Left colon (tissue), 2 donors: ENCODE results near the gene LZTR1. TPM values are rescaled to one million over a fixed set of nuclear protein-coding genes. Genes with fewer than 3 reads are reported as not detected.
"Not testable (repeated sequence)": the region's sequence is repeated elsewhere in the genome, so short reads cannot be mapped to it uniquely, and the experiment has no call there.

Experiments
- ATAC-seq: fragments of 200-7000 bp; cut with Tn5 transposase; one replicate; pipeline ENCODE4 v1.9.1; 2020; ENCODE audit warnings: mild to moderate bottlenecking, moderate library complexity
- DNase-seq, 2 donors: peaks; one replicate each; pipeline ENCODE4 v3.0.0-alpha.2; 2020
- intact Hi-C, 2 donors: fragments of 100-400 bp; cut with DNase I in 1 of 2; cut with micrococcal nuclease in 1 of 2; formaldehyde crosslinking; loops; one replicate each; pipeline versions ENCODE4 v1.11.2 to v1.14.0; 2022; cut with DNase I, micrococcal nuclease
- microRNA-seq, 2 donors: library from miRNA; unstranded; fragments of <30 nt; microRNA quantifications; one replicate each; pipeline versions ENCODE4 v1.1.0 to v1.2.0, GENCODE V29; 2020
- total RNA-seq, 2 donors: library from RNA; stranded (reverse); fragmentation: NEBNext Ultra II Directional; extraction: Animal tissue kit (Norgen Biotek cat#: 25700); gene quantifications; one replicate each; pipeline ENCODE4 v1.2.1, GENCODE V29; 2021
- donor health status: DM: no; HTN: no; CAD: no.
- donor health status: DM: yes; HTN: yes; CAD: no.

Gene LZTR1
- total RNA-seq, 2 donors from 2014 or later, result 49.9 to 50.4 TPM

DNA sequence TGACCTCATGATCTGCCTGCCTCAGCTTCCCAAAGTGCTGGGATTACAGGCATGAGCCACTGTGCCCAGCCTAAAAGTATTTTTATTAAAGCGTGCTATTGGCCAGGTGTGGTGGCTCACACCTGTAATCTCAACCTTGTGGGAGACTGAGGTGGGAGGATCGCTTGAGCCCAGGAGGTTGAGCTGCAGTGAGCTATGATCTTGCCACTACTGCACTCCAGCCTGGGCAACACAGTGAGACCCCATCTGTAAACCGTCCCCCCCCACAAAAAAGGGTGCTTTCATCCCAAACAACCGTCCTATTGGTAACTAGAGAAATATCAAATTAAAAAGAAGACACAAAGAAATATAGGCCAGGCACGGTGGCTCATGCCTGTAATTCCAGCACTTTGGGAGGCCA is 57.1 kb downstream of the LZTR1 start:
- intact Hi-C loops, ATAC-seq, DNase-seq: not testable (repeated sequence)

DNA sequence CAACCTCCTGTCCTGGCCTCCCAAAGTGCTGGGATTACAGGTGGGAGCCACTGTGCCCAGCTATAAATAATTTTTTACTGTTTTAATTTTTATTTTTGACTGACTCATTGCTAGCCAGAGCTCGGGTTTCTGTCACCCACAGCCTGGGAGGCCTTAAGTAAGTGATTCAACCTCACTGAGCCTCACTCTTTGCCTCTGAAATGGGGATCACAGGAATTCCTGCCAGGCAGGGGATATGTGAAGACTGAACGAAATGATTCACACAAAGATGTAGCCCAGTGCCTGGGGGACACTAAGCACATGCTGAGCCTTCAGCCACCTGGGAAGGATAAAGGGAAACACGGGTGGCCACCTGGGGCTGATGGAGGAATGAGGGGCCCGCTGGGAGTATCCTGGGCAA is 59.8 kb downstream of the LZTR1 start:
- ATAC-seq (no peak), DNase-seq (no peak)
- intact Hi-C loops, result no loop called here

DNA sequence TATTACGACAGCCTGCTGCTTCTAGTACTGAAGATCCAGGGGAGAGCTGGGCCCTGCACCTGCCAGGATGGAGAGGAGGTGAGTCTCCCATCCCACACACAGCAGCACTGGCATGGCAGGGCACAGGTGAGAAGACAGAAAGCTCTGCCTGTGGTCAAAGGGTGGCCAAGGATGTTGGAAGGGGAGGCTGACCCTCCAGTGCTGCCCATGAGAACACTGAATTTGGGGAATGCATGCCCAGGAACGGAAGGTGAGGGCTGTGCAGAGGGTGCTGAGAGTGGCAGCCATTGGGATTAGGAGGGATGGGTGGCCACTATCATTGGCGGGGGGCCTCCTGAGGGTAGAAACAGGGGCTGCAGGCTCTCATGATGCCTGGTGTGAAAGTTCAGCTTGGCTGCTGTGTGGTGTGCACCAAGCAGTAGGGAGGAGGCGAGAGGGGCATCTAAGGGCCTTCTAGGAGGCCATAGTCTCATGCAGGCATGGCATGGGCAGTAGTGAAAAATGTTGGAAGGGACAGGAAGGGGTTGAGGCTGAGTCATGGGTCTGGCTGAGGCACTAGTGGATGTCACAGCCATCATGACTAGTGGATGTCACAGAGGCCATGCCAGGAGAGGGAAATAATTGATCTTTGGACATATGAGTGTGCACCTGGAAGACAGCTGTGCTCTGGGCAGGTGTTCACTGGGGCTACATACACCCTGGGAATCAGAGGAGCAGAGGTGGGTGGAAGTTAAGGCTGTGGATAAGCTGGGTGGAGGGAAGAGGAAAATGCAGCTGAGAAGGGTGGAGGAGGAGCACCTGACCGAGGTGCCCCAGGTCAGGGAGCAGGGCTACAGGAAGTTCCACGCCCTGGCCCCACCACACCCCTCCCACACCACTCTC is 61.1 kb downstream of the LZTR1 start:
- peak; percentile 35 to 48 for DNase-seq
- intact Hi-C loops, result no loop called here
- ATAC-seq, result peak; percentile 76

DNA sequence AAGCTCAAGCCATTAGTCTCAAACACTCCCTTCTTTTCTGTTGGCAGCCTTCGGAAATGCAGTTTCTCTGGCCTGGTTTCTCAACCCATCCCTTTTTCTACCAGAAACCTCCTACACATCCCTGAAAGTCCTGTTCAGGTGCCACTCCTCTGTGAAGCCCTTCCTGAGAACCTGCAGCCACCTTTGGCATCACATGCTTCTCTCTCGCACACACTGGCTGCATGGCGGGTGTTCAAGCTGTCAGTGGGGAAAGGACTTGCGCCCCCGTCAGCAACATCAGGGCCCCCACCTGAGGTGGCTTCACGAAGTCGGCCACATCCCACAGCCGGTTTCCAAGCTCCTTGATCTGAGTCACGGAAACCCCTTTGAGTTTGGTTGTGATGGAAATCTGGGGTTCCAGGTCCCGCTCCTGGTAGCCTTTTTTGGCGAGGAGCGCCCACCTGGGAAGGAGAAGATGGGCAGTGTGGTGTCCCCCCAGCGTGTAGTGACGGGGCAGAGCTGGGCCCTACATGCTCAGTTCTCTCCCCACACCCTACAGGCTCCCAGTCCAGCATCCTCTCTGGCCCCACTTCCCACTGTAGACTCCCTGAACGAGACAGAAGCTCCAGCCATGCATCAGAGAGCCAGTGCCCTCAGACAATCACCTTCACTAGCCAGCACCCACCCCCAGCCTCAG is 61.9 kb downstream of the LZTR1 start:
- intact Hi-C loops, result no loop called here
- DNase-seq (no peak), ATAC-seq (no peak)

DNA sequence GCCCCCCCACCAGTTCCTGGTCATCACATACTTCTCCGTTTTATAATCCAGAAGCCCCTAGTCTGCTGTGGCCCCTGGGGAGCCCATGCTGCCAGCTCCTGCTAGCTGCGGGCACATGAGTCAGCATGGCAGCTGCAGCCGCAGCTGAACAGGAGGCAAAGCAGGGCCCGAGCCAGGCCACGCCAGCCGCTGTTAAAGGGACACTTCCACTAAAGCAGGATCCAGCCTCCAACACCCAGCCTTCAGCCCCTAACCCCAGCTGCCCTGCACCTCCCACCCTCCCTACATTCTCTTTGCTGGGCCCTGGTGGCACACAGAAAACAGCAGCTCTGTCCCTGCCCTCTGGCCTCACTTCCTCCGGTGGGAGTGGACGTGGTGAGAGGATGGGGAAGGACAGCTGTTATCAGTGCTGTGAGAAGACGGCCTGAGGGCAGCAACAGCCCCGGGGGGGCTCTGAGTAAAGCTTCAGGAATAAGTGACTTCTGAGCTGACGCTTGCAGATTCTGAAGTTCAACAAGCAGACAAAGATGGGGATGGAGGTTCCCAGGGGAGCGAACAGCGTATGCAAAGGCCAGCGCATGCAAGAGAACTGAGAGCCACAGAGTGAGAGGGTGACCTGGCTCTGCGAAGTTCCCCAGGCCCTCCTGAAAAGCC is 63.0 kb downstream of the LZTR1 start:
- DNase-seq (no peak), ATAC-seq (peak; percentile 28)
- intact Hi-C loops, result no loop called here

DNA sequence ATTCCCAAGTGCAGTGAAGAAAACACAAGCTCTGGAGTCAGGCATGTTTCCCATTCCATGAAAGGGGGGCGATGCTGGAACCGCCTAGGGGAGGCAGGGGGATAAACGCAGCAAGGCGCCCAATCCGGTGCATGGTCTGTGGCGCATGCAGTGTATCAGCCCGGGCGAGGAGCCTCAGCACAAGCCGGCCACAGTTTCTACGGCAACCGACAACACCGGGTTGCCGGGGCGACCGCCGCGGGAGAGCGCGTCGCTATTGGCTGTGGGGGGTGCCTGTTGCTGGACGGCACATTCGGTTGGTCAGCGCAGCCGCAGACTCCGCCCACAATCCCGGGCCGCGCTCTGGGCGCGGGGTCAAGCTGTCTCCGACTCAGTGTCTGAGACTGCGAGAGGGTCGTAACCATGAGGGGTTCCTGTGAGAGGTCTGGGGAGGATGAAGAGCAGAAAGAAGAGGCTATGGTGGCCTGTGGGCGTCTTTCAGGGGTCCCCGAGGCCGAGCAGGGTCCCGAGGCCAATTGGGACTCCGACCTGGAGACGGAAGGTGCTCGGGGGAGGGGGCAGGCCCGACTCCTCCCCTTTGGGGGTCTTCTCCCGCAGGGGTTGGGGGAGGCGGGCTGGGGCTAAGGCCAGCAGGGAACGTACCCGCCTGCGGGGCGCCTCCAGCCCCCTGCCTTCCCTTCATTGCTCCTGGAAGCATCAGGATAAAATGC is 63.6 kb downstream of the LZTR1 start, which contains the start of gene LRRC74B:
TSS of gene LRRC74B (plus strand) at position 362 of the 710 bp plus-strand sequence. CDS start at position 403, 41 bp downstream.
- DNase-seq, result peak; percentile 86 to 88

DNA sequence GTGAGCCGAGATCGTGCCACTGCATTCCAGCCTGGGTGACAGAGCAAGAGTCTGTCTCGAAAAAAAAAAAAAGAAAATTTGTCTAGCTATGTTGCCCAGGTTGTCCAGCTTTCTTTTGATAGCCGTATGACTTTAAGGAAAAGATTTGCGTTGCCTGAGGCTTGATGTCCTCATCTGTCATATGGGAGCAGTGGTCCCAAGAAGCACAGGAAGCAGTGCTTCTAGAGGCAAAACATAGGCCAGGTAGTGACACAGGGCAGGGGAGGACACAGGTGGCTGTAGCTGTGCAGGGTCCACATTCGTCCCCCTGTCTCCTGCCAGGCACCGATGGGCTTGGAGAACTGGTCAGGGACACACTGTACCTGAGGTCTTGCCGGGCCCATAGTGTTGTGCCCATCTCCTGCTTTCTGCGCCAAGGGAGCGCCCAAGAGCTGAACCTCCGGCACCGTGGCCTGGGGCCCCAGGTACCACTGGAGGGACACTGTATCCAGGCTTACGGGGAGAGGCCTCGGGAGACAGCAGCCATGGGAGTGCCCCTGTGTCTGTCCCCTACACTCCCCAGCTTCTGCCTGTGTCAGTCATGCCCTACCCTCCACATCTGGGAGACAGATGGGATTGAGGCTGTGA is 65.1 kb downstream of the LZTR1 start:
- intact Hi-C loops, result no loop called here
- no peak for DNase-seq
- no peak for ATAC-seq

More for the DNA sequence above, 63.6 kb downstream of the LZTR1 start, which contains the start of gene LRRC74B:
- peak; percentile 94 for ATAC-seq
- intact Hi-C loops, result no loop called here

DNA sequence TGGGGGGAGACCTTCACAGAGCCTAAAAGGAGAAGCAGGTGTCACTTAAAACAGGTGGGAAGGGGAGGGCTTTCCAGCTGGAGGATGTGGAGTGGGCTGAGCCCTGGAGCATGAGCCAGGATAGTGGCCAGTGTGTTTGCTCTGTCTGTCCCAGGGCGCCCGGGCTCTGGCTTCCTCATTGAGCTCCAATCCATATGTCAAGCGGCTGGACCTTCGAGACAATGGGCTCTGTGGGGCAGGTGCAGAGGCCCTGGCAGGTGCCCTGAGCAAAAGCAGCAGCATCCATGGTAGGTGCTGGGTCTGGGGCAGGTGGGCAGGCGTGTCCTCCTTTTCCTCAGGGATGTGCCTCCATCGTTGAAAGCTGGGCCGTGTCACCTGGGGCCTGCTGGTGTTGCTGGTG is 65.6 kb downstream of the LZTR1 start:
- intact Hi-C loops, result no loop called here
- DNase-seq, result no peak
- ATAC-seq, result no peak

DNA sequence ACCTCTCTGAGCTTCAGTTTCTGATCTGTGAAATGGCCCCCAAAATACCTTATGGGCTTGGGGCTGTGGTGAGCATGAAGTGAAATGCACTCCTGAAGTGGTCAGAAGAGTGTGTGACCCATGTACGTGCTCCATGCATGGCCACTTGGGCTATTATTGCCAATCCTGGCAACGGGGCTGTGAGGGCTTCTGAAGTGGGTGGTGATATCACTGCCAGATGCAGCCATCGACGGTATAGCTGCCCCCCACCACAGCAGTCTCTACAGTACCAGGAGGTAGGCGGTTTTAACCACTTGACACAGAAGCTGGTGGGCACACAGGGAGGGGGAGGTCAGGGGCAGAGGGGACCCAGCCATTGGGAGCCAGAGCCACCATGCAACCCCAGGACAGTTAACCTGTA is 66.4 kb downstream of the LZTR1 start:
- ATAC-seq, intact Hi-C loops, DNase-seq: not testable (repeated sequence)

Small RNAs within 50 kb of the gene (microRNA-seq; reads per million reads assigned to microRNA genes)
- 0 reads per million in 2 donors for gene MIR649

Other genes starting within 250 kb of the LZTR1 start
- not detected for gene SERPIND1, start 208.2 kb upstream of the LZTR1 start, total RNA-seq
- 10 to 100 TPM; 77.3 to 82.4 TPM for gene PI4KA, start 123.5 kb upstream of the LZTR1 start, total RNA-seq
- gene SNAP29, start 123.3 kb upstream of the LZTR1 start, total RNA-seq, result 10 to 100 TPM; 26.3 to 30.3 TPM
- 10 to 100 TPM; 51.3 to 60.9 TPM for gene CRKL, start 64.9 kb upstream of the LZTR1 start, total RNA-seq
- gene AIFM3, start 15.0 kb upstream of the LZTR1 start, total RNA-seq, result 100 to 1,000 TPM; 126 to 184 TPM
- gene THAP7, start 19.8 kb downstream of the LZTR1 start, total RNA-seq, result 10 to 100 TPM; 18.1 to 20.0 TPM
- 1 to 10 TPM in 1 of 2 donors, under 1 TPM in 1; 0.73 to 1.5 TPM for gene P2RX6, start 32.9 kb downstream of the LZTR1 start, total RNA-seq
- gene SLC7A4, start 50.3 kb downstream of the LZTR1 start, total RNA-seq, result 1 to 10 TPM; 4.0 to 4.9 TPM
- gene LRRC74B, start 63.6 kb downstream of the LZTR1 start, total RNA-seq, result under 1 TPM in 1 of 2 donors, not detected in 1; 0.18 TPM